Measurements from ENCODE around the gene GFPT2.

The GFPT2 gene

GRCh38 chr5:180365829-180366228 lies 12.7 kb upstream of the GFPT2 start:
- H3K27ac ChIP-seq: peak overlapping the region in 1 of 2 donors; percentile 49
- DNase-seq (ENCODE audit: low spot score): no peak
- no peak for TF ChIP-seq CTCF (IDR thresholded peaks at IDR 0.05)
- H3K4me3 ChIP-seq: peak overlapping the region; percentile 17

DNA sequence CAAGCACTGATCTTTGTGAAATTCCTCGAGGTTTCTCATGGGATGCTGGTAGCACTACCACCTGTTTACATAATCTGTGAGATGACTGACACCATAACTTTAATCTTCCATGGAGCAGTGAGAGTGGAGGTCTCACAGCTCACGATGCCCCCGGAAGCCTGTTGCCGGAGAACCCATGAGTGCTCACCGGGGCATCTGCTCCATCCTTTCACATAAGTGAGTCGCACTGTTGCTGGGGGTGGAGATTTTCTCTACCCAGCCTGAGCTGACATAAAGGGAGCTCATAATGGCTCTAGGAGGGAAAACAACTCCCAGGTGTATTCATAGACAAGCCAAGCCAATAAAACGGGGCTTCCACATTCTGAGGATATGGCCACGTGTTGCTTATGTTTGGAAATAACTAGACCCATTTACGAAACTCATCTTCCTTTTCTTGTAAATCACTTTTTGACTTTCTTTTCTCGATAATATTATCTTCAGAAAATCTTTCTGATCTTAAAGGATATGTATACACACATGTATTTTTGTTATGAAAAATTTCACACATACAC lies 11.2 kb upstream of the GFPT2 start:
- no peak for DNase-seq (ENCODE audit: low spot score)
- TF ChIP-seq CTCF (IDR thresholded peaks at IDR 0.05): no peak
- H3K4me3 ChIP-seq: no peak overlapping the region

DNA sequence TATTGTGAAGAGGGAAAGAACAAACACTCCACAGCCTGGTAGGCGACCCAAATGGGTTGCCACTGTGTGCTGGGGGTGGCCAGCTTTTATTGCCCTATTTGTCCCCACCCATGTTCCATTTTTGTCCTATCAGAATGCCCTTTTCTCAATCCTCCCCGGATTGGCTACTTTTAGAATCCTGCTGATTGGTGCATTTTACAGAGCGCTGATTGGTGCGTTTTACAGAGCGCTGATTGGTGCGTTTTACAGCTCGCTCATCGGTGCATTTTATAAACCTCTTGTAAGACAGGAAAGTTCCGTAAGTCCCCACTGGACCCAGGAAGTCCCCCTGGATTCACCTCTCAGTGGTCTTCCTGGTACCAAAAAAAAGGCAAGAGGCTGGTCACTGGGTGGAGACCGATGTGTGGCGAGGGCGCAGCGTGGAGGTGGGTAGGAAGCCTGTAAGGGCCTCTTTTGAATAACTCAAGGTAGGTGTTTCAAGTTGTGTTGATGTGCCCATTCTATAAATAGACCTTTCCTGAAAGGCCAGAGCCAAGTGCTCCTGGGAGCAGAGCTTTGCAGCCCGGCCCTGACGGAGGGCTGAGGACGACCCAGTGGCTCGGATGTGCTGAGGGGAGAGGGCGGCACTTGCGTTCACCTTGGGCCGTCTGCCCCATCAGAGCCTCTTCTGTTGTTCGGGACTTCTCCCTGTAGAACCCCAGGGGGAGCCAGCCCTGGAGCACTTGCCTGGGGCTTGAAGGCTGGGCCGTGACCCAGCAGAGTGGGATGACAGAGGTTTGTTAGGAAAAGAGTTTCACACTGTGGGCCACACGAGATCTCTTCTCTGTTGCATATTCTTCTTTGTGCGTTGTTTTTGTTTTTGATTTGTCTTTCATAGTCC lies 7.2 kb upstream of the GFPT2 start:
- no peak overlapping the region for H3K27ac ChIP-seq
- no peak for DNase-seq (ENCODE audit: low spot score)
- TF ChIP-seq CTCF (IDR thresholded peaks at IDR 0.05): no peak
- no peak overlapping the region for H3K4me3 ChIP-seq

More for the DNA sequence above, 11.2 kb upstream of the GFPT2 start:
- no peak overlapping the region for H3K27ac ChIP-seq

- no peak overlapping the region for H3K4me3 ChIP-seq
- no peak overlapping the region for H3K27ac ChIP-seq
- no peak for TF ChIP-seq CTCF (IDR thresholded peaks at IDR 0.05)
- DNase-seq (ENCODE audit: low spot score): no peak
Measured at GRCh38 chr5:180358694-180359093, 5.6 kb upstream of the GFPT2 start.

GRCh38 chr5:180358179-180358578 lies 5.0 kb upstream of the GFPT2 start:
- no peak overlapping the region for H3K4me3 ChIP-seq
- no peak overlapping the region for H3K27ac ChIP-seq
- no peak for TF ChIP-seq CTCF (IDR thresholded peaks at IDR 0.05)
- no peak for DNase-seq (ENCODE audit: low spot score)

- no peak for DNase-seq (ENCODE audit: low spot score)
- Histone ChIP-seq H3K27ac (no peak overlapping the region), H3K4me3 (no peak overlapping the region)
- no peak for TF ChIP-seq CTCF (IDR thresholded peaks at IDR 0.05)
Measured at GRCh38 chr5:180354966-180355365, 1.8 kb upstream of the GFPT2 start.

- no peak for DNase-seq (ENCODE audit: low spot score)
- no peak for TF ChIP-seq CTCF (IDR thresholded peaks at IDR 0.05)
- H3K4me3 ChIP-seq: peak overlapping the region; percentile 87
- H3K27ac ChIP-seq: peak overlapping the region in 1 of 2 donors; percentile 4
Measured at GRCh38 chr5:180353980-180354452, 880 bp upstream of the GFPT2 start.
